K562 (cell line): ENCODE measurements around the gene SOBP.

Experiments
- CTCF ChIP-seq, 3 experiments: IDR thresholded peaks in 2 of 3; conservative IDR thresholded peaks in 1 of 3; 2 replicates each; pipeline ENCODE4 v1.5.1; 2011 to 2012; ENCODE audit warnings: low read length in 3 of 3, mild to moderate bottlenecking in 3 of 3, control low read depth in 2 of 3, improper control_type of control experiment in 1 of 3, inconsistent platforms in 1 of 3, low read depth in 1 of 3, mixed read lengths in 1 of 3, moderate library complexity in 1 of 3; ENCODE audit not compliant: insufficient read depth in 2 of 3
- FOS ChIP-seq: IDR thresholded peaks from 3 replicates; pipeline ENCODE4 v1.6.1; 2011; ENCODE audit not compliant: insufficient read length; ENCODE audit errors: extremely low read depth
- MAFG ChIP-seq: fragments of 450-650 bp; conservative IDR thresholded peaks from 2 replicates; pipeline ENCODE4 v1.6.1; 2016; ENCODE audit warnings: missing genetic modification characterization, missing compliant biosample characterization
- MAZ ChIP-seq, 2 experiments: fragments of 450-650 bp in 1 of 2; sonication (generic) in 1 of 2; formaldehyde crosslinking; IDR thresholded peaks in 1 of 2; conservative IDR thresholded peaks in 1 of 2; 2 replicates each; pipeline versions ENCODE4 v1.4.0 to v1.5.0; 2020; ENCODE audit warnings: mild to moderate bottlenecking in 1 of 2, missing genetic modification reagents in 1 of 2
- NCOA2 ChIP-seq, 2 experiments: fragments of 450-650 bp; IDR thresholded peaks; 2 replicates each; pipeline ENCODE4 v1.6.1; 2018; ENCODE audit warnings: mild to moderate bottlenecking in 2 of 2, moderate library complexity in 1 of 2; ENCODE audit not compliant: partially characterized antibody in 2 of 2
- NR3C1 ChIP-seq: sonication (generic); formaldehyde crosslinking; IDR thresholded peaks from 2 replicates; pipeline ENCODE4 v1.8.1; 2022; ENCODE audit warnings: missing genetic modification reagents
- PBX2 ChIP-seq, 2 experiments: IDR thresholded peaks in 1 of 2; conservative IDR thresholded peaks in 1 of 2; 2 replicates each; pipeline ENCODE4 v1.6.1; 2016; ENCODE audit warnings: low read depth in 2 of 2, mild to moderate bottlenecking in 1 of 2, missing compliant biosample characterization in 1 of 2, missing genetic modification characterization in 1 of 2, moderate library complexity in 1 of 2
- PTBP1 ChIP-seq: fragments of 200-400 bp; formaldehyde crosslinking; IDR thresholded peaks from 2 replicates; pipeline ENCODE4 v1.6.1; 2017; ENCODE audit warnings: low read depth, low read length
- SP1 ChIP-seq: sonication (generic); formaldehyde crosslinking; IDR thresholded peaks from 2 replicates; pipeline ENCODE4 v1.8.1; 2022; ENCODE audit warnings: mild to moderate bottlenecking, missing genetic modification reagents
- TEAD4 ChIP-seq, 2 experiments: sonication (generic) in 1 of 2; formaldehyde crosslinking in 1 of 2; IDR thresholded peaks; 2 replicates each; pipeline versions ENCODE4 v1.6.1 to v1.8.0; 2012 to 2022; ENCODE audit warnings: borderline replicate concordance in 1 of 2, inconsistent platforms in 1 of 2, low read length in 1 of 2, mild to moderate bottlenecking in 1 of 2, missing genetic modification reagents in 1 of 2

DNA sequence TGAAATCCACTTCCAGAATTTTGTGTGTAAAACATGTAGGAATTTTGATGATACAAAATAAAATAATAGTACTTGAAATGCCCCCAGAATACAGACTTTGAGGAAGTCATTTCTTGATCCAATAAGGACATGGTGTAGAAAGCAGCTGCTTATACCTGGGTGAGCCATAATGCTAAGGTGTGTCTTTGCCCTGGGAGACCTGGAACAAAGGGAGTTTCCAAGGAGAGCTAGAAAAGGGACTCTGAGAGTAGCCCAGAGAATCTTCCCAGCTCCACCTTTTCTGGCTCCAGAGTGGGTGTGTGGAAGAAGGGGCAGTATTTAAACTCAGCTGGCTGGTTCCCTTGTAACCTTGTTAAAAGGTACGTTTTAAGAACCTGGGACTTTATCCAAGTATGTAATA is 77.7 kb downstream of the SOBP start:
- TF ChIP-seq NR3C1 (CRISPR knock-in tag), result no peak
- TF ChIP-seq CTCF (IDR thresholded peaks at IDR 0.05 in 2 of 3, conservative IDR thresholded peaks at IDR 0.05 in 1 of 3; ENCODE audit: insufficient read depth in 2 of 3, low read depth in 1 of 3, low read length in 3 of 3), result no peak
- TF ChIP-seq SP1 (CRISPR knock-in tag), result no peak
- TF ChIP-seq TEAD4 (IDR thresholded peaks at IDR 0.05; ENCODE audit: low read length), result no peak
- TF ChIP-seq TEAD4 (CRISPR knock-in tag; IDR thresholded peaks at IDR 0.05; ENCODE audit: borderline replicate concordance), result no peak
- no peak for TF ChIP-seq PTBP1
- no peak for TF ChIP-seq PBX2 (CRISPR knock-in tag; IDR thresholded peaks at IDR 0.05; ENCODE audit: low read depth)
- TF ChIP-seq PBX2 (tag; conservative IDR thresholded peaks at IDR 0.05; ENCODE audit: low read depth), result no peak
- no peak for TF ChIP-seq FOS
- TF ChIP-seq NCOA2 (IDR thresholded peaks at IDR 0.05; ENCODE audit: partially characterized antibody in 2 of 2), result no peak
- no peak for TF ChIP-seq MAZ (CRISPR knock-in tag; conservative IDR thresholded peaks at IDR 0.05 in 1 of 2, IDR thresholded peaks at IDR 0.05 in 1 of 2)
- TF ChIP-seq MAFG (tag), result no peak
